Glutamatergic neuron (in vitro differentiated cells): ENCODE results near the gene NFKBIA. TPM values are rescaled to one million over a fixed set of nuclear protein-coding genes. Genes with fewer than 3 reads are reported as not detected.

Experiments
- DNase-seq: peaks from one replicate; pipeline ENCODE4 v3.0.0; 2022
- H3K27ac Mint-ChIP-seq: one replicate; pipeline ENCODE4 v1.8.0; 2020; ENCODE audit warnings: mild to moderate bottlenecking, mixed read lengths, inconsistent platforms; ENCODE audit not compliant: unreplicated experiment
- H3K27me3 Mint-ChIP-seq: one replicate; pipeline ENCODE4 v1.8.0; 2020; ENCODE audit warnings: mild to moderate bottlenecking, moderate library complexity, mixed read lengths, inconsistent platforms; ENCODE audit not compliant: unreplicated experiment
- H3K36me3 Mint-ChIP-seq: one replicate; pipeline ENCODE4 v1.8.0; 2020; ENCODE audit warnings: mild to moderate bottlenecking, mixed read lengths, inconsistent platforms; ENCODE audit not compliant: unreplicated experiment
- H3K4me1 Mint-ChIP-seq: one replicate; pipeline ENCODE4 v1.8.0; 2020; ENCODE audit warnings: mild to moderate bottlenecking, low read depth, mixed read lengths, inconsistent platforms; ENCODE audit not compliant: unreplicated experiment
- H3K4me3 Mint-ChIP-seq: one replicate; pipeline ENCODE4 v1.8.0; 2020; ENCODE audit warnings: mild to moderate bottlenecking, mixed read lengths, inconsistent platforms; ENCODE audit not compliant: unreplicated experiment
- H3K9me3 Mint-ChIP-seq: one replicate; pipeline ENCODE4 v1.8.0; 2020; ENCODE audit warnings: mild to moderate bottlenecking, moderate library complexity, mixed read lengths, inconsistent platforms; ENCODE audit not compliant: unreplicated experiment
- long read RNA-seq: library from polyadenylated mRNA; unstranded; transcript quantifications from one replicate; pipeline ENCODE4 v2.0.0, GENCODE V29; 2020; ENCODE audit not compliant: unreplicated experiment
- total RNA-seq: library from RNA; stranded (reverse); fragmentation: NEBNext Ultra II Directional; extraction: Animal tissue kit (Norgen Biotek cat#: 25700); gene quantifications from one replicate; pipeline ENCODE4 v1.2.1, GENCODE V29; 2021; ENCODE audit not compliant: unreplicated experiment
- TF ChIP-seq, protein P1 (sequence below): fragments of 200-600 bp; sonication (generic); IDR thresholded peaks from one replicate; pipeline ENCODE4 v1.5.0; 2021; ENCODE audit not compliant: partially characterized antibody, unreplicated experiment

The NFKBIA gene
- total RNA-seq = 20.1 TPM
- long read RNA-seq, transcript NFKBIA-201 (6 exons, 1,558 nt) = major isoform, 18 of 35 reads
- long read RNA-seq, partial matches to known transcripts = 2 of 35 reads
- long read RNA-seq, other reads (novel, unspliced or antisense) = 12 of 35 reads

GRCh38 chr14:35404449-35405303 lies at the start of gene NFKBIA:
Gene NFKBIA, minus strand, starts transcription at chr14:35404749. Its CDS starts 105 bp downstream, at chr14:35404644.
- DNase-seq = peak; percentile 89
- Mint-ChIP-seq H3K27ac (peak within 1 kb of the TSS; percentile 95), H3K36me3 (no peaks in the 10 kb centered on the region), H3K4me1 (peaks cover 14% of the 10 kb centered on the region), H3K27me3 (peaks cover 9% of the 10 kb centered on the region), H3K4me3 (peak within 1 kb of the TSS; percentile 91), H3K9me3 (peaks cover 6% of the 10 kb centered on the region)
- TF ChIP-seq, protein P1, sequence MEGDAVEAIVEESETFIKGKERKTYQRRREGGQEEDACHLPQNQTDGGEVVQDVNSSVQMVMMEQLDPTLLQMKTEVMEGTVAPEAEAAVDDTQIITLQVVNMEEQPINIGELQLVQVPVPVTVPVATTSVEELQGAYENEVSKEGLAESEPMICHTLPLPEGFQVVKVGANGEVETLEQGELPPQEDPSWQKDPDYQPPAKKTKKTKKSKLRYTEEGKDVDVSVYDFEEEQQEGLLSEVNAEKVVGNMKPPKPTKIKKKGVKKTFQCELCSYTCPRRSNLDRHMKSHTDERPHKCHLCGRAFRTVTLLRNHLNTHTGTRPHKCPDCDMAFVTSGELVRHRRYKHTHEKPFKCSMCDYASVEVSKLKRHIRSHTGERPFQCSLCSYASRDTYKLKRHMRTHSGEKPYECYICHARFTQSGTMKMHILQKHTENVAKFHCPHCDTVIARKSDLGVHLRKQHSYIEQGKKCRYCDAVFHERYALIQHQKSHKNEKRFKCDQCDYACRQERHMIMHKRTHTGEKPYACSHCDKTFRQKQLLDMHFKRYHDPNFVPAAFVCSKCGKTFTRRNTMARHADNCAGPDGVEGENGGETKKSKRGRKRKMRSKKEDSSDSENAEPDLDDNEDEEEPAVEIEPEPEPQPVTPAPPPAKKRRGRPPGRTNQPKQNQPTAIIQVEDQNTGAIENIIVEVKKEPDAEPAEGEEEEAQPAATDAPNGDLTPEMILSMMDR = no peak

- Mint-ChIP-seq H3K4me1 (no peaks in the 10 kb centered on the region), H3K36me3 (no peaks in the 10 kb centered on the region), H3K27me3 (no peaks in the 10 kb centered on the region), H3K4me3 (no peak overlapping the region), H3K27ac (no peak overlapping the region), H3K9me3 (peaks cover 2% of the 10 kb centered on the region)
- DNase-seq = no peak
- TF ChIP-seq, protein P1 = no peak
Observed at GRCh38 chr14:35446450-35446849, 41.9 kb upstream of the NFKBIA start.

- H3K4me1 Mint-ChIP-seq = peaks cover 2% of the 10 kb centered on the region
- TF ChIP-seq, protein P1 = no peak
- no peak overlapping the region for H3K4me3 Mint-ChIP-seq
- no peak overlapping the region for H3K27ac Mint-ChIP-seq
- DNase-seq = no peak
- H3K27me3 Mint-ChIP-seq = no peaks in the 10 kb centered on the region
- H3K9me3 Mint-ChIP-seq = peaks cover 7% of the 10 kb centered on the region
- H3K36me3 Mint-ChIP-seq = no peaks in the 10 kb centered on the region
Observed at GRCh38 chr14:35444104-35444503, 39.6 kb upstream of the NFKBIA start.

DNA sequence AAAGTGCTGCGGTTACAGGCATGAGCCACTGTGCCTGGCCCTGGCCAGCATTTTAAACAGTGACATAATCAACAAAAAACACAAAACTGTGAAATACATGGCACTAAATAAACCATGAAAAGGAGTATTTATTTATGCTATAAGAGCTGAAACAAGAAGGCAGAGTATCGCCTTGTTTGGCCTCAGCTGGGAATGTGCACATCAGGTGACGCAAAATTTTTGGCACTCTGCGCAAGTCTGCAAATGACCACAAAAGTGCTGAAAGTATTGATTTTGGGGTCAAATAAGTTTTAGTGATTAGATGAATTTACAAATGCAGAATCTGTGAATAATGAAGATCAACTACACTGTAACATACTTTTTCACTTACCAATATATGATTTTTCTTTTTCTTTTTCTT lies 36.6 kb upstream of the NFKBIA start:
- DNase-seq = no peak
- Mint-ChIP-seq H3K27me3 (no peaks in the 10 kb centered on the region), H3K27ac (no peak overlapping the region), H3K36me3 (no peaks in the 10 kb centered on the region), H3K4me1 (peaks cover 2% of the 10 kb centered on the region), H3K9me3 (peaks cover 6% of the 10 kb centered on the region), H3K4me3 (no peak overlapping the region)
- TF ChIP-seq, protein P1 = no peak
